CD4-positive, alpha-beta memory T cell (primary cell): ENCODE measurements around the gene FNDC11. TPM values are rescaled to one million over a fixed set of nuclear protein-coding genes. Genes with fewer than 3 reads are reported as not detected.

Experiments
- CTCF ChIA-PET: fragments of 350-600 bp; sonication (Branson Sonifier 250); formaldehyde crosslinking; loops from one replicate; lab custom pipeline; 2021; ENCODE audit warnings: inconsistent platforms; ENCODE audit not compliant: partially characterized antibody; lab: Charles Lee
- POLR2A ChIA-PET: fragments of 350-600 bp; sonication (Branson Sonifier 250); formaldehyde crosslinking; loops from one replicate; lab custom pipeline; 2021; ENCODE audit not compliant: partially characterized antibody; lab: Charles Lee
- DNase-seq, 5 donors: peaks; one replicate each; pipeline versions ENCODE4 v3.0.0 to v3.0.0-alpha.2; 2020 to 2022; ENCODE audit warnings: mixed read lengths in 1 of 5
- H3K27ac ChIP-seq: one replicate; pipeline ENCODE4 v1.7.0; 2013; ENCODE audit warnings: low read depth, low read length
- H3K27me3 ChIP-seq: 2 replicates; pipeline ENCODE4 v1.7.0; 2013; ENCODE audit warnings: mild to moderate bottlenecking, low read length, moderate library complexity; ENCODE audit not compliant: insufficient read depth
- H3K36me3 ChIP-seq: 2 replicates; pipeline ENCODE4 v1.7.0; 2013; ENCODE audit warnings: mild to moderate bottlenecking, low read length, moderate library complexity; ENCODE audit not compliant: insufficient read depth
- H3K4me1 ChIP-seq: 2 replicates; pipeline ENCODE4 v1.7.0; 2013; ENCODE audit warnings: mild to moderate bottlenecking, low read length, moderate library complexity; ENCODE audit not compliant: insufficient read depth
- H3K4me3 ChIP-seq, 2 donors: one replicate each; pipeline ENCODE4 v1.7.0; 2013; ENCODE audit warnings: low read length in 2 of 2, mild to moderate bottlenecking in 1 of 2
- H3K9me3 ChIP-seq, 2 donors: one replicate each; pipeline ENCODE4 v1.7.0; 2013; ENCODE audit warnings: low read length in 2 of 2, control low read depth in 1 of 2; ENCODE audit not compliant: control insufficient read depth in 1 of 2
- H3K27ac Mint-ChIP-seq, 7 donors: one replicate each; pipeline ENCODE4 v1.8.0; 2020 to 2021; ENCODE audit warnings: mixed read lengths in 7 of 7, mild to moderate bottlenecking in 6 of 7, inconsistent platforms in 3 of 7, moderate library complexity in 3 of 7
- H3K27me3 Mint-ChIP-seq, 2 donors: one replicate each; pipeline ENCODE4 v1.8.0; 2020 to 2021; ENCODE audit warnings: mixed read lengths in 2 of 2
- H3K36me3 Mint-ChIP-seq, 2 donors: one replicate each; pipeline ENCODE4 v1.8.0; 2020 to 2021; ENCODE audit warnings: mixed read lengths in 2 of 2, inconsistent platforms in 1 of 2, mild to moderate bottlenecking in 1 of 2
- H3K4me1 Mint-ChIP-seq, 4 donors: one replicate each; pipeline ENCODE4 v1.8.0; 2020 to 2021; ENCODE audit warnings: mixed read lengths in 4 of 4, mild to moderate bottlenecking in 1 of 4
- H3K4me3 Mint-ChIP-seq, 8 donors: one replicate each; pipeline ENCODE4 v1.8.0; 2020 to 2021; ENCODE audit warnings: mixed read lengths in 8 of 8, mild to moderate bottlenecking in 7 of 8, moderate library complexity in 6 of 8, inconsistent platforms in 3 of 8
- H3K9me3 Mint-ChIP-seq, 8 donors: one replicate each; pipeline ENCODE4 v1.8.0; 2020 to 2021; ENCODE audit warnings: mixed read lengths in 8 of 8, mild to moderate bottlenecking in 5 of 8, inconsistent platforms in 3 of 8, moderate library complexity in 1 of 8
- intact Hi-C: fragments of 100-400 bp; cut with micrococcal nuclease; formaldehyde crosslinking; loops from one replicate; pipeline ENCODE4 v1.15.1; 2023
- polyA plus RNA-seq, 2 donors: library from polyadenylated mRNA; unstranded; fragments of 300-500 nt; fragmentation: Illumina TruSeq; gene quantifications; one replicate each; pipeline ENCODE4 v1.2.3, GENCODE V29; 2021
- total RNA-seq, 2 experiments: library from RNA; stranded (reverse); gene quantifications; one replicate each; pipeline ENCODE4 v1.2.3, GENCODE V29; 2021

FNDC11 gene
- total and polyA plus RNA-seq, 4 experiments from 2014 or later = 0.38 to 1.5 (median 0.82) TPM

DNA sequence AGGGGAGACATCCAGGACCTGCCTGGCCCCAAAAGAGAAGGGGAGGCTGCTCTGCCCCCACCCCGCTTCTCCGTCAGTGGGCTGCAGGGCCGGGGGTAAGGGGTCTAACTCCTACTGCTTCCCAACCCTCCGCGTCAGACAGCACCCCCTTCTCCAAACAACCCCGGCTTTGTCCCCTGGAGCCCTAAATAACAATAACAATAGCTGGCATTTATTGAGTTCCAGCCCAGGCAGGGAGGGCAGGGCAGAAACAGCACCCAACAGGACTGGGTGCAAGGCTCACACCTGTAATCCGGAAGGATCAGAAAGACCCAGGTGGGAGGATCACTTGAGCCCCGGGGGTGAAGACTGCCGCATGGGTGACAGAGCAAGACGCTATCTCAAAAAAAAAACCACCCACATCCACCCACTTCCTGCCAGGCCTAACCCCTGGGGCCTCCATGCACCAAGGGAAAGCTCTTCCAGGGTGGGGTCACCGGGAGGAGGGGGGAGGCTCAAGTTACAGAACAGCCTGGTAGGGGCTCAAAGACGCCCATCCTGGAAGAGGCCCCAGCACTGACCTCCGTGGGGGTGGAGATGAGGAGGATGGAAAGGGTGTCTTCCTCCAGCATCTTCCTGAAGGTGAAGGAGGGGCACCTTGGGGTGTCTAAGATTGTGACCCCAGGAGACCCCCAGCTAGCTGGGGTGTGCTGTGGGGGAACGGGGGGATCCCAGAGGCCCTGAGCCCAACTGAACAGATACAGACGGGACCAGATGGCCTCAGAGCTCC lies 1.3 kb upstream of the FNDC11 start:
- Mint-ChIP-seq H3K27ac (peak overlapping the region; percentile 93 to 98 (median 97)), H3K27me3 (peaks cover 0 to 6% of the 10 kb centered on the region in 2 donors), H3K9me3 (no peaks in the 10 kb centered on the region), H3K4me3 (peak overlapping the region; percentile 68 to 92 (median 76)), H3K36me3 (no peaks in the 10 kb centered on the region), H3K4me1 (peaks cover 5 to 27% (median 14%) of the 10 kb centered on the region in 4 donors)
- intact Hi-C loops = loop anchor here (1.0 to 5.0 kb wide), 7 partner anchors 15 to 106 kb away; partner anchors contain the start of genes GMEB2, HELZ2, PPDPF and PTK6
- Histone ChIP-seq H3K9me3 (no peaks in the 10 kb centered on the region), H3K36me3 (no peaks in the 10 kb centered on the region), H3K4me1 (peaks cover 22% of the 10 kb centered on the region), H3K27me3 (no peaks in the 10 kb centered on the region), H3K27ac (peak overlapping the region; percentile 69), H3K4me3 (peak overlapping the region in 1 of 2 donors; percentile 30)
- ChIA-PET POLR2A (interaction anchor here (0.7 to 3.1 kb wide), 20 partner anchors 9 to 428 kb away, joined by 3 to 32 read pairs (median 5); partner anchors contain the start of genes ARFRP1, GMEB2, HELZ2 and LIME1), CTCF (interaction anchor here (0.6 to 4.7 kb wide), 3 partner anchors 15 to 75 kb away, joined by 3 to 33 read pairs (median 3); partner anchors contain the start of gene PTK6)
- DNase-seq = peak; percentile 79 to 84 (median 82)

DNA sequence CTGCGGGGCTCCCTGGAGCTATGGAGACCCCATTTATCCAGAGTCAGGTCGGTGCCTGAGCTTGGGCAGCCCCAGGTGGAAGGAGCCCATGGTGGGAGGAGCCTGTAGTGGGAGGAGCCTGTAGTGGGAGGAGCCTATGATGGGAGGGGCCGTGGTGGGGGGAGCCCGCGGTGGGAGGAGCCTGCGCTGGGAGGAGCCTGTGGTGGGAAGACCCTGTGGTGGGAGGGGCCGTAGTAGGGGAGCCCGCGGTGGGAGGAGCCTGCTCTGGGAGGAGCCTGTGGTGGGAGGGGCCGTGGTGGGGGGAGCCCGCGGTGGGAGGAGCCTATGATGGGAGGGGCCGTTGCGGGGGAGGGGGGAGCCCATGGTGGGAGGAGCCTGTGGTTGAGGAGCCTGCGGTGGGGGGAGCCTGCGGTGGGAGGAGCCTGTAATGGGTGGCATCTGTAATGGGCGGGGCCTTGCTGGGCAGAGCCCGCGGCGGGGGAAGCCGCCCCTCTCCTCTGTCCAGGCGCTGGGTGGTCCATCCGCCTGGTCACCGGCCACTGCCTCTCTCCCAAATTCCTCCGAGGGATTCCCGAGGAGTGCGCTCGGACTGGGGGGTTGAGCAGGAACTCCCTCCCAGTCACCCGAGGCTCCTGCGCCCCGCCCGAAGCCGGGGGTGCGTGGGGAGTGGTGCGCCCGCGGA lies 567 bp upstream of the FNDC11 start:
- Mint-ChIP-seq H3K27ac (peak overlapping the region; percentile 93 to 98 (median 97)), H3K36me3 (no peaks in the 10 kb centered on the region), H3K27me3 (peaks cover 0 to 6% of the 10 kb centered on the region in 2 donors), H3K4me1 (peaks cover 5 to 27% (median 14%) of the 10 kb centered on the region in 4 donors), H3K4me3 (peak overlapping the region; percentile 68 to 92 (median 76)), H3K9me3 (no peaks in the 10 kb centered on the region)
- peak; percentile 87 to 93 (median 89) for DNase-seq
- POLR2A ChIA-PET = interaction anchor here (0.7 to 3.1 kb wide), 20 partner anchors 8 to 427 kb away, joined by 3 to 32 read pairs (median 5); partner anchors contain the start of genes ARFRP1, GMEB2, HELZ2 and LIME1
- CTCF ChIA-PET = interaction anchor here (0.6 to 4.7 kb wide), 3 partner anchors 16 to 74 kb away, joined by 3 to 33 read pairs (median 3); partner anchors contain the start of gene PTK6
- Histone ChIP-seq H3K27me3 (no peaks in the 10 kb centered on the region), H3K9me3 (no peaks in the 10 kb centered on the region), H3K4me1 (peaks cover 22% of the 10 kb centered on the region), H3K4me3 (peak overlapping the region; percentile 23 to 66), H3K36me3 (no peaks in the 10 kb centered on the region), H3K27ac (peak overlapping the region; percentile 69)
- intact Hi-C loops = loop anchor here (1.0 to 5.0 kb wide), 6 partner anchors 14 to 105 kb away; partner anchors contain the start of genes GMEB2, HELZ2, PTK6 and RTEL1

GRCh38 chr20:63554361-63555278 lies 661 bp downstream of the FNDC11 start:
- H3K9me3 ChIP-seq = no peaks in the 10 kb centered on the region
- H3K27ac Mint-ChIP-seq = peak overlapping the region in 6 of 7 donors; percentile 46 to 97 (median 82)
- POLR2A ChIA-PET = interaction anchor here (0.6 to 3.1 kb wide), 9 partner anchors 12 to 182 kb away, joined by 3 to 17 read pairs (median 5); partner anchors contain the start of genes GMEB2, HELZ2, LIME1 and PPDPF
- H3K36me3 ChIP-seq = no peaks in the 10 kb centered on the region
- no peaks in the 10 kb centered on the region for H3K9me3 Mint-ChIP-seq
- peak in 1 of 5 donors; percentile 22 for DNase-seq
- CTCF ChIA-PET = no interaction called here
- intact Hi-C loops = loop anchor here (5.0 kb wide), 1 partner anchor 73 kb away; the partner anchor contains the start of gene GMEB2
- H3K27ac ChIP-seq = peak overlapping the region; percentile 63
- peak overlapping the region; percentile 69 to 81 (median 76) for H3K4me3 Mint-ChIP-seq
- H3K4me1 ChIP-seq = peaks cover 22% of the 10 kb centered on the region
- H3K4me3 ChIP-seq = peak overlapping the region in 1 of 2 donors; percentile 66
- H3K27me3 ChIP-seq = no peaks in the 10 kb centered on the region
- H3K4me1 Mint-ChIP-seq = peaks cover 5 to 27% (median 14%) of the 10 kb centered on the region in 4 donors
- H3K27me3 Mint-ChIP-seq = peaks cover 0 to 4% of the 10 kb centered on the region in 2 donors
- no peaks in the 10 kb centered on the region for H3K36me3 Mint-ChIP-seq

GRCh38 chr20:63555661-63556381 lies 1.9 kb downstream of the FNDC11 start:
- Histone ChIP-seq H3K27me3 (no peaks in the 10 kb centered on the region), H3K4me1 (peaks cover 22% of the 10 kb centered on the region), H3K4me3 (no peak overlapping the region), H3K9me3 (no peaks in the 10 kb centered on the region), H3K27ac (no peak overlapping the region), H3K36me3 (peaks cover 8% of the 10 kb centered on the region)
- CTCF ChIA-PET = no interaction called here
- H3K4me1 Mint-ChIP-seq = peaks cover 5 to 27% (median 14%) of the 10 kb centered on the region in 4 donors
- DNase-seq = no peak
- POLR2A ChIA-PET = interaction anchor here (1.1 to 2.3 kb wide), 5 partner anchors 12 to 79 kb away, joined by 3 to 11 read pairs (median 6); partner anchors contain the start of genes HELZ2, PPDPF and PTK6
- no peak overlapping the region for H3K4me3 Mint-ChIP-seq
- peaks cover 0 to 4% of the 10 kb centered on the region in 2 donors for H3K27me3 Mint-ChIP-seq
- peaks cover 3 to 4% of the 10 kb centered on the region in 2 donors for H3K36me3 Mint-ChIP-seq
- intact Hi-C loops = no loop called here
- H3K27ac Mint-ChIP-seq = peak overlapping the region in 1 of 7 donors; percentile 27
- H3K9me3 Mint-ChIP-seq = no peaks in the 10 kb centered on the region

- peaks cover 15% of the 10 kb centered on the region for H3K36me3 ChIP-seq
- intact Hi-C loops = no loop called here
- H3K4me1 Mint-ChIP-seq = peaks cover 5 to 20% (median 11%) of the 10 kb centered on the region in 4 donors
- DNase-seq = no peak
- H3K36me3 Mint-ChIP-seq = peaks cover 4 to 5% of the 10 kb centered on the region in 2 donors
- ChIA-PET CTCF (no interaction called here), POLR2A (interaction anchor here (1.1 to 1.3 kb wide), 2 partner anchors 11 to 20 kb away, joined by 5 to 6 read pairs; partner anchors contain the start of gene PTK6)
- H3K27ac ChIP-seq = no peak overlapping the region
- no peaks in the 10 kb centered on the region for H3K27me3 ChIP-seq
- peak overlapping the region in 3 of 8 donors; percentile 42 to 59 (median 43) for H3K4me3 Mint-ChIP-seq
- H3K9me3 Mint-ChIP-seq = no peaks in the 10 kb centered on the region
- no peaks in the 10 kb centered on the region for H3K9me3 ChIP-seq
- peaks cover 0 to 4% of the 10 kb centered on the region in 2 donors for H3K27me3 Mint-ChIP-seq
- H3K4me1 ChIP-seq = peaks cover 20% of the 10 kb centered on the region
- peak overlapping the region in 3 of 7 donors; percentile 18 to 73 (median 59) for H3K27ac Mint-ChIP-seq
- no peak overlapping the region for H3K4me3 ChIP-seq
These were observed 3.0 kb downstream of the FNDC11 start for GRCh38 chr20:63556873-63557478.
